GM12875 (cell line): ENCODE results near the gene ZNF32.
"Not testable (repeated sequence)": the region's sequence is repeated elsewhere in the genome, so short reads cannot be mapped to it uniquely, and the experiment has no call there.

Experiments
- H3K4me3 ChIP-seq: one replicate; pipeline ENCODE4 v1.5.1; 2011; ENCODE audit warnings: low read depth, low read length, control low read depth
- CTCF ChIP-seq: IDR thresholded peaks from 2 replicates; pipeline ENCODE4 v1.5.1; 2011; ENCODE audit warnings: low read depth, mild to moderate bottlenecking, control low read depth, inconsistent platforms, low read length, moderate library complexity, borderline replicate concordance; ENCODE audit not compliant: insufficient read depth

The ZNF32 gene

GRCh38 chr10:43616697-43617370 lies 31.8 kb downstream of the ZNF32 start:
- TF ChIP-seq CTCF = no peak
- no peak overlapping the region for H3K4me3 ChIP-seq

GRCh38 chr10:43610636-43611035 lies 38.0 kb downstream of the ZNF32 start:
- TF ChIP-seq CTCF = no peak

GRCh38 chr10:43607199-43607573 lies 41.5 kb downstream of the ZNF32 start:
- H3K4me3 ChIP-seq = peak overlapping the region; percentile 86

More at GRCh38 chr10:43610636-43611035, 38.0 kb downstream of the ZNF32 start:
- no peak overlapping the region for H3K4me3 ChIP-seq

GRCh38 chr10:43606323-43607198 lies 42.1 kb downstream of the ZNF32 start, which contains the start of gene ZNF485:
Gene ZNF485, plus strand, starts transcription at chr10:43606438. Its CDS starts 613 bp downstream, at chr10:43607051.
- peak within 1 kb of the TSS; percentile 86 for H3K4me3 ChIP-seq
- no peak for TF ChIP-seq CTCF

More at GRCh38 chr10:43607199-43607573, 41.5 kb downstream of the ZNF32 start:
- TF ChIP-seq CTCF = no peak

GRCh38 chr10:43605850-43606322 lies 42.8 kb downstream of the ZNF32 start:
- H3K4me3 ChIP-seq = peak overlapping the region; percentile 86
- TF ChIP-seq CTCF = no peak

- H3K4me3 ChIP-seq = not testable (repeated sequence)
Measured at GRCh38 chr10:43601576-43601975, 47.1 kb downstream of the ZNF32 start.

GRCh38 chr10:43599333-43599732 lies 49.3 kb downstream of the ZNF32 start:
- no peak for TF ChIP-seq CTCF
- H3K4me3 ChIP-seq = no peak overlapping the region
